ENCODE results near the gene ANKZF1.

GRCh38 chr2:219207884-219208740 is 21.5 kb upstream of the ANKZF1 start:
- TF ChIP-seq CTCF (IDR thresholded peaks at IDR 0.05; ENCODE audit: poor library complexity): no peak
- TF ChIP-seq EZH2 (IDR thresholded peaks at IDR 0.05; ENCODE audit: borderline replicate concordance): no peak

Measured in hepatocyte (in vitro differentiated cells).